HG03521 (cell line): ENCODE results near the gene MYO3A.
"Not testable (repeated sequence)": the region's sequence is repeated elsewhere in the genome, so short reads cannot be mapped to it uniquely, and the experiment has no call there.

Experiments used
- ATAC-seq: cut with Tn5 transposase; IDR thresholded peaks from one replicate; pipeline ENCODE4 v1.9.1; 2021; ENCODE audit warnings: mild to moderate bottlenecking, moderate library complexity; ENCODE audit not compliant: unreplicated experiment

MYO3A gene

DNA sequence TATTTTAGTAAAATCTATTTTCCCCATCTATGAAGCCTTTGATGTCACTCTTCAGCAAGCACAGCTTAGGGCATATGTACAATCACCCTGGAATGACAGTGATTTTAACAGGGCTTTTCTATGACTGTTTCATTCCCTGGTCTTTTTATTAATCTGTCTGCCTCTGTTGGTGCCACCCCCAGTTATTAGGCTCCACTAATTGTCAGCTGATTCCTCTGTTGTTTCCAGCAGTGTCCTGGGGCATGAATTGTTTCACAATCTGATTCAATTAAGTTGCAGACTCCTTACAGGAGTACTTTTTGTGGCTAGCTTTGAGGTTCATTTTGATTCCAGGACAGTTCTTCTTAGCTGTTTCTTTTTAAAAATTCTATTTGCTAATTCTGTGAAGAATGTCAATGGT lies 38.6 kb downstream of the MYO3A start:
- ATAC-seq: no peak

DNA sequence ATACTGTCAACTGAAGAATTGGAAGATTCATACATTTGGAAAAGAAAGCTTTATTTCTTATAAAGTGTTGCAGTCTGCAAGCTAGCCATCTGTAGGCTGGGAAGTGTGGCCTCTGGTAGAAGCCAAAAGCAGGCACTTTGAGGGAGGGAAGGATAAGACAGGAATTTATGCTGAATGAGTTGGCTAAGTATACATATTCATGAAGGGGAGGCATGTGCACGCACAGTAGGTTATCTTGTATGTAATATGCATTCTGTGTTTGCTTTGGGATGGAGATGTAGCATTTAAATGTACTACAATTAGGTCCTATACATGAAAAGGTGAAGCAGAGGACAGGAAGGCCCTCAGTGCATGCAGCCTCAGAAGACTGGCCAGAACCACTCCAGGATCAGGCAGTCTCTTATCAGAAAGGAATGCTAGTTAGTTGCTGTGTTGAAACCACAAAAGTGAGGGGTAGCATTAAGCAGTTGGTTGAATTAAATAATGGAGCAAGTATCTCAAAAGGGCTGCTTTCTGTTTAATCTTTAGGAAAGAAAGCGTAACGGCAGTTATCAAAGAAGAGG lies 40.9 kb downstream of the MYO3A start:
- no peak for ATAC-seq

DNA sequence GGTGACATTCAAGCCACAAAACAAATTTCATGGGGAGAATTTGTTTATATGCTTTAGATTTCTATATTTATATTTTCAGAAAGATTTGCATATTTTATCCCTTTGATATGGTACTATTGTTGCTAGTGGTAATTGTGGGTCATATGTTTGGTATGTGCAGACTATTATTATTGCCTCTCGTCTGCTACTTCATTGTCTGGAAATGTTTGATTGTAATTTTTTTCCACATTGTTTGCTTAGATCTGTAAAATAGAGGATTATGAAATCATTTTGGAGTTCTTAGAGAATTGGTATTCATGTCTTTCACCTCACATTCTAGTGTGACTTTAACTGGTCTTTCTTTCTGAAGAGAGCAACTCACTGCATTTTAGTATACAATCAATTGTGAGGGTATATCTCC lies 44.7 kb downstream of the MYO3A start:
- no peak for ATAC-seq

DNA sequence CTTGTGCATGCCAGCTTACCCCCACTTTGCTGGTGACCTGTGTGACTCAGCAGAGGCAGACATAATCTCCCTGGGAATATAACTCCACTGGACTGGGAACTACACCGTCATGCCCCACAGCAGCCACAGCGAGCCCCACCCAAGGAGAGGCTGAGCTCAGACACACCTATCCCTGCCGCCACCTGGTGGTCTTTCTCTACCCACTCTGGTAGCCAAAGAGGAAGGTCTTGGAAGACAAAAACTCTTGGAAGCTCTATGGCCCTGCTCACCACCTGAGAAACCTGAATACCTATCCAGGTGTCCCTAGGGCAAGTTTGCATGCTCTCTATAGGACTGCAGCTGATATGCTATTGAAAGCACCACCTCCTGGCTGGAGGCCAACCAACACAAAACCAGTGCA lies 48.1 kb downstream of the MYO3A start:
- no peak for ATAC-seq

DNA sequence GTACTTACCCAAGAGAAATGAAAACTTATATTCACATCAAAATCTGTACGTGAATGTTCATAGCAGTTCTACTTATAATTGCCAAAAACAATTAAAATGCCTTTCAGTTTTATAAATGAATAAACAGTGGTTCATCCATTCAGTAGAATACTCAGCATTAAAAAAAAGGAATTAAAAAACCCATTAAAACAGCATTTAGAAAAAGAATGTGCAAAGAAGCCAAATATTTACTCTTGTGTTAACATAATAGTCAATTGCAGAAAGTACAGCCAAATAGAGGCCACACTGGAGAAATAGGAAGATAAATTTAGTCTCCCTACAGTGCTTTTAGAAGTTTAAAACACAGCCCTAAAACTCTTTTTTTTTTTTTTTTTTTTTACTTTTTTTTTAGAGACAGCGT lies 54.6 kb downstream of the MYO3A start:
- no peak for ATAC-seq

DNA sequence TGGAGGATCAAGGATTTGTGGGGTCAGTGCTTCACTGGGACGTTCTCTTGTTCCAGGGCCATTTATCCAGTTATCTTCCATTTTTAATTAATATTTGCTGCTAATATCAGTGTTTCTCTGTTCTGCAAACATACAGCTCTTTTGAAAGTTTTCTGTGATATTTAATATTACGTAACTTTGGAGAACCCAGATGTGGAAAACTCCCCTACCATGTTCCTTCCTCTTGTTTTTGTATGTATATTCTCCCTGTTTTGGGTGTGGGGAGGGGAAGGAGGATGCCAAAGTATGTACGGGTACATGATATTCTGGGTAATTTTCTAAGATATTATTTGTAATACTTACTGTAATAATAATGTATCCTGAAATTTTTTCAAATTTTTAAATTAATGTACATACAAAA lies 55.9 kb downstream of the MYO3A start:
- ATAC-seq: no peak

DNA sequence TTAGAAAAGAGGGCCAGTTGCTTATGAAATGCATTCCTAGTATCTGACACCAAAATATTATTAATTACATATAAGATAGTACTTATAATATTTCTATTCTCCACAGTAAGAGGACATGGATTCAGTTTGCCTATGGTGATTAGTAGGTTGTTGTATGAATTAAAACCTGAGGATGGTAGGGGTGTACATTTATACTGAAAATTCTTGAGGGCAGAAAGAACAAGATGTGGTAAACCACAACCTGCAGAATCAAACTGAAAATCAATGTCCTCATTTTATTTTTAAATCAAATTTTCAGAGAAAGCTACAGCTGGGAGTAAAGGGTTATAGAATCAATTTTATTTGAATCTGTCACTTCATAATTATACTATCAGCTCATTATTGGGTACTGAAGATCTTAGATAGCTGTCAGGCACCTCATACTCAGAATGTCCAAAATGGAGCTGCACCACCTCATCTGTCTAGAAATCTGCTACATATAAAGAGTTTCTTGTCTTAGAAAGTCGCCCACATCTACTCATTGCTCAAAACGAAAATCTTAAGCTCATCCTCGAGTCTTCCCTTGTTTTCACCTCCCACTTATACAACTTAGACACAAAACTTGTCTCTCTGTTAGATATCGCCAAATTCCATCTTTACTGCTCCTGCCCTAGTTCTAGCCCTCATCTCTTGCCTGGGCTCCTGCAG lies 65.4 kb downstream of the MYO3A start:
- no peak for ATAC-seq

DNA sequence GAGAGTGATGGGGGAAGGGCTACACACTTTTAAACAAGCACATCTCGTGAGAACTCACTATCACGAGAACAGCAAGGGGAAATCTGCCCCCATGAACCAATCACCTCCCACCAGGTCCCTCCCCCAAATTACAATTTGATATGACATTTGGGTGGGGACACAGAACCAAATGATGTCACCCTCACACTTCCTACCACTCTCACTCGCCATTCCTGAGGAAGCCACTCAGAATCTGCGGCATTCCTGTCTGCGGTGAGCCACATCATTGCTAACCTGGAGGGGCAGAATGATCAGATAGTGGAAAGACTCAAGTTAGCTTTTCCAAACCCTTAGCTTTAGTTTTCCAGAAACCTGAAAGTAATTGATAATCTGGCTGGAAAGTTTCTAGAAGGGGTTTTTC lies 66.9 kb downstream of the MYO3A start:
- no peak for ATAC-seq

DNA sequence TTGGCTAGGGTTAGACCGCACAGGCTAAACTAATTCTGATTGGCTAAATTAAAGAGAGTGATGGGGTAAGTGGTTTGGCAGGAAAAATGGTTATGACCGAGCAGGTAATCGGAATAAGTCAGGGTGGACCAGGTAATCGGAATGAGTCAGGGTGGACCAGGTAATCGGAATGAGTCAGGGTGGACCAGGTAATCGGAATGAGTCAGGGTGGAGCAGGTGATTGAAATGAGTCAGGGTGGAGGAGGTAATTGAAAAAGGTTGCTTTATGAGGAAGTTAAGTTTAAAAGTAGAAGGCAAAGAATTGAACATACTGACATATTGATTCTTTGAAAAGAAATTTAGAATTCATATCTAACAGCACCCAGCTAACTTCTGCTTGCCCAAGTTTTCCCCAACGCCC lies 68.4 kb downstream of the MYO3A start:
- ATAC-seq: not testable (repeated sequence)

DNA sequence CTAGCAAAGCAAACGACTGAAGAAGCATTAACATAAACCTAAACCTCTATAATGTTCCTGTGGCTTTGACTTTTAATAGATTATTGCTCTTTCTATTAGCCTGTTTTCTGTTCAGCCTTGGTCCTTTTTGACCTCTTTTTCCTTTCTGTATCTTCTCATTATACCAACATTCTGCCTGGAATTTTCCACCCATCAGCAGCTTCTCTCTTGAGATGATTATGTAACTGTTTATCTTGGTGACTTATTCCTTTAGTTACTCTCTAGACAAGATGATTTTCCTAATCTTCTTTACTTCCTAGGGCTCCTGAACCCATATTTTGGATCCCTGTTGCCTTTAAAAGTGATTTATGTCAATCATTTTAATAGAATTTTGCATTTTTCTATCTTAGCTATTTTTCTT lies 81.1 kb downstream of the MYO3A start:
- no peak for ATAC-seq

DNA sequence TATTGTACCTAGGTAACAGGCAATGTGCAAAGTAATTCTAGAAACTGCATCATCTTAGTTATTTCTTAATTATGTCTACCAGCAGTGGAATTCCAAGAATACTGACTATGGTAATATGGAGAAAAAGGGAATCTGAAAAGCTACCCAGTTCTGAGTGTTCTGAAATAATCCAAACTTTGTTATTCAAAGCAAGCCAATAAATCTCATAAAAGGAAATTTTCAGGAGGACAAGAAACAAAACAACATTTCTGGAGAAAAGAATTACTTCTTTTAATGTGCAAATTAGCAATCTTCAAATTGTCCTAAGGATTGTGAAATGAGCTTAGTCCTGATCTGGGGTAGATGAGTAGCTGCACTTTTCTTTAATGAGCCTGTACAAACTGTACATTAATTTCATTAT lies 88.8 kb downstream of the MYO3A start:
- ATAC-seq: no peak

DNA sequence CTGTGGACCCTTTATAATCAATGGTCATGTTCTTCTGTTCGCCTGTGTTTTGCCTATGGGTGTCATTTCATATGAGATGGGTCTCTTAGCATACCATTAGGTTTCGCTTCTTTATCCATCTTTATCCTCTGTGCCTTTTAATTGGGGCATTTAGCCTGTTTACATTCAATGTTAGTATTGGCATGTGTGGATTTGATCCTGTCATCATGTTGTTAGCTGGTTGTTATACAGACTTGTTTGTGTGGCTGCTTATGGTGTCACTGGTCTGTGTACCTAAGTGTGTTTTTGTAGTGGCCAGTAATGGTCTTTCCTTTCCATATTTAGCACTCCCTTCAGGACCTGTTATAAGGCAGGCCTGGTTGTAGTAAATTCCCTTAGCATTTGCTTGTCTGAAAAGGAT lies 90.3 kb downstream of the MYO3A start:
- ATAC-seq: no peak

DNA sequence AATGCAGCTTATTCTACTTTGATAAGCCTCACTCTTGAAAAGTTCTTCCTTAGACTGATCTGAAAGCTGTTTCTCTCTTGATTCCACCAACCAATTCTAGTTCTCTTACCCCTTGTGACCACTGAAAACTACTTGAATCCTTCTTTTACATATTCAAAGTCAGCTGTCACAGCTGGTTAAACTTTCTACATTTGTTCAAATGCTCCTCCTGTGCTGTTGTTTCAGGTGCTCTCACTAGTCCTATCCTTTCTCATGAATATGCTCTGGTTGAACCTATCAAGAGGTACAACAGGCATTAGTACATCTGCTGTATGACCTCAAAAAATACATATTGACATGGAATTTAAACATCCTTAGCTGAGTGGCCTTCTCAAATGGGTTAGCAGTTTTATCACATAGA lies 91.5 kb downstream of the MYO3A start:
- ATAC-seq: no peak

DNA sequence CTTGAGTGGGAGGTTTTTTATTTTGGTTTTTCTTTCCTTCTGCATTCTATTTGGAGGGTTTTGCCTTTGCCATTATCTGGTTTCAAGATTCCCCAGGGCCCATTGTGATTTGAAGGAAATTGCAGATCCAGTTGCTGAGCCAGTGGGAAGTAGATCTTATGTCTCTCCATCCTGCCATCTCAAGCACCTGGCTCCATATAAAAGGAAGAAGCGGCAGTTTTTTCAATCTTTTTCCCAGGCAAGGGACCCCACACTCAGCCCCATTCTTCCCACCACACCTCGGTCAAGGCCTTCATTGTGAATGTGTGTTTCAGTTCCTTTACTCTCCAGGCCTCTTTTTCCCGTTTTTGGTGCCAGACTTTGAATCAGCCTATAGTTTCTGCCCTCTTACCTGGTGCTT lies 95.8 kb downstream of the MYO3A start:
- no peak for ATAC-seq

DNA sequence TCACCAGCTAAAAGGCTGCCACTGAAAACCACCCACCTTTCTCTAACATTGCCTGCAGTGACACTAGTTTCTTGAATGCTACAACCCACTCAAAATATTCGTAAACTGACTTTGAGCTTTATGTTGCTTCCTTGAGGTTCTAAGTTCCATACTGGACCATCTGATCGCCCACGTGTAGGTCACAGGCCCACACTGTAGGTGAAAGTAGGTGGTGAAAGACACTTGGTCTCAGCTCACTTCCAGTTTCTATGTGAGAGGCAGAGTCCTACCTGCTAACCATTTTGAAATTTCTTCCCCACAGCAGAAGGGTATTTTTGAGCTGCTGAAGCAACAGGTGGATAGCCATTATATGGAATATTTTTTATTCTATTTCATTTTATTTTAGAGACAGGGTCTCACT lies 97.3 kb downstream of the MYO3A start:
- ATAC-seq: peak; percentile 81

DNA sequence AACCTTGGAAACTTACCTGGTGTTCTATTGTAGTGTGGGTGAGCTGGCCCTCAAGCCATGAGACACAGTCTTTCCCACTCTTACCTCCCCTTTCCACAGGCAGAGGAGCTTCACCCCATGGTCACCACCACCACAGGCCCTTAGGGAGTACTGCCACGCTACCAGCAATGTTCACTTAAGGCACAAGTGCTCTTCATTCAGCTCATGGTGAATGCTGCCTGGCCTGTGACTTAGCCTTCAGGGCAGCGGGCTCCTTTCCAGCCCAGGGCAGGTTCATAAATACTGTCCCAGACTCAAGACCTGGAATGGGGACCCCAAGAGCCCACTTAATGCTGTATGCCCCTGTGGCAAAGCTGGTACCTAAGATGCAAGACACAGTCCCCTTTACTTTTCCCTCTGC lies 109.4 kb downstream of the MYO3A start:
- ATAC-seq: no peak

DNA sequence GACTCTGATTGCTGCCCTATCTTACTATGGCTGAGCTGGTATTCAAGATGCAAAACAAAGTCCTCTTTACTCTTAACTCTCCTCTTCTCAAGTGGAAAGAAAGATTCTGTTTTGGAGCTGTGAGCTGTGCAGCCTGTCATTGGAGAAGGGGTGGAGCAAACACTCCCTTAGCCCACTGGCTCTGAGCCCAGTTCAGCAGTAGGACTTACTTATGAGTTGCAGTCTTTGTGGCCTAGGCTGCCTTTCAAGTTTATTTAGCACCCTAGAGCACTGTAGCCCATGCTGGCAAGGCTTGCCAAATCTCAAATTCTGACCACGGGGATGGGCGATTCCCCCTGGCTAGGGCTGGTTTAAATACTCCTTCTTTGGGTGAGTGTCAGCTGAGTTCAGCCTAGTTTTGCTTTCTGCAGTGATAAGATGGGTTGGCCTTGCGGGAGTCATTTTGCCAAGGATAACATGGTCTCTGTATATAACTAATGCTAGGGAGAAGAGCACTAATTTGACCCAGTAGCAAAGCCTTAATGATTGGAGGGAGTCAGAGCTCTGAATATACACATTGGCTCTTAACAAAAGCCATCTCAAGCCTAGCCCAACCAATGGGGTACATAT lies 110.2 kb downstream of the MYO3A start:
- ATAC-seq: no peak

DNA sequence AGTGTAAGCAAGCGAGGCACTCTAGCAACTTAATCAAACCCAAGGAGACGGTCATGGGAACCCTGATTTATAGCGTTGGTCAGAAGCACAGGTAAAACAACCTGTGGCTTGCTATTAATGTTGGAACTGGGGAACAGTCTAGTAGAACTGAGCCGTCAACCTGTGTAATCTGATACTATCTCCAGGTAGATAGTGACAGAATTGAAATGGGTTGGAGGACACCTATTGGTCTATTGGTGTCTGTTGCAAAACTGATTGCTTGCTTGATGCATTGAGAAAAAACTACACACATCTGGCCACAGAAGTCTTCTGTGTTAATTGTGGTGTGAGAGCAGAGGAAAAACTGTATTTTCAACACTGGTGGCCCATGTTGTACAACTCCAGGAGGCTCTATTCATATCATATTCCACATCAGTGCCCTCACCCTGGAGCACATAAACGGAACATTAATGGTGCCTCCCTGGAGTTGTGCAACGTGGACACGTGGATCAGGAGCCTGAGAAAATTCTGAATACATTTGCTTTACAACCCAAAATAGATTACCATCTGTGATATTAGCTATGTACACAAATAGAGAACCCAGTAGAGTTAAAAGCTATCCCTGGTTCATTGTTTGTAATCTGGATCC lies 112.2 kb downstream of the MYO3A start:
- ATAC-seq: no peak

DNA sequence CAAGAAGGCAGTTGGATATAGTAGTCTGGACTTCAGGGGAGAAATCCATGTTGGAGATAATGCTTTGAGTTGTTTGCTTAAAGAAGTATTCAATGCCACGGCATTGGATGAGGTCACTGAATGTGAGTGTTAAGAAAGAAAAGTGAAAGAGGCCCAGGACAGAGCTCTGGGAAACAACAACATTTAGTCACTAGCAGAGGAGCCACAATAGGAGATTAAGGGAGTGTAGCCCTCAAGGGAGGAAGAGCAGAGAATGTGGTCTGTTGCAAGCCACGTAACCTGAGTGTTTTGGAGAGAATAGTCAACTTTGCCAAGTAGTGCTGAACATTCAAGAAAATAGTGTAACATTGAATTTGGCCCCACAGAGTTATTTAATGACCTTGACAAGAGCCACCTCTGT lies 114.7 kb downstream of the MYO3A start:
- ATAC-seq: no peak

DNA sequence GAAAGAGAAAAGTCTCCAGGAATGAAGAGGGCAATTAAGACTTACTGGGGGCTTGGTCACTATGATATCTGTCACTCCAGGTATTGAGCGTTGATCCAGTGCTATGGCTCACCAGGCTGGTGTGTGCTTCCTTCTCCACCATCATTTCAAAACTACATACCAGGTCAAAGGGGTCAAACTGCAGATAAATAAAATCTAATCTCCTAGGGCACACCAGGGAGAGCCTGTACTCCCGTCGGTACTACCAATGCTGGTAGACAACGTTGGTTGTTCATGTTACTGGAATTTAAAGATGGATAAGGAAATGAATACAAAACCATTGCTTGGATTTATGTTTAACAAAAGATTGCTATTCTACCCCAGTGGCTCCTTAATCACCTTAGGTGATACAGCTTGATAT lies 118.3 kb downstream of the MYO3A start:
- ATAC-seq: no peak

DNA sequence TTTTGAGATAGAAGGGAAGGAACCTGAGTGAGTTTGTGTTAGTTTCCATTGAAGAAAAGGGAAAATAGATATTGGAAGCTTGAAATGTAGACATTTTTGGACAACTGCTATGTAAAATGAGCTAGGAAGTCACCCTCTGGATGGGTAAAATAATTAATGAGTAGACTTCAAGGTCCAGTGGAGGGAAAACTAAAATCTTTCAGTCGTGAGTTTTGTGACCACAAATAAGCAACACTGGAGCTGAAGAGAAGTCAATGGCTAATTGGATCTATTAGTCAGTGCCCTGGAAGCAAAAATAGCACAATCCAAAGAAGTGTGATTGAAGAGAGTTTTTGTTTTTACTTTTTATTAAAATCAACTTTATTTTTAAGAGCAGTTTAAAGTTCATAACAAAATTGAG lies 123.4 kb downstream of the MYO3A start:
- ATAC-seq: no peak

DNA sequence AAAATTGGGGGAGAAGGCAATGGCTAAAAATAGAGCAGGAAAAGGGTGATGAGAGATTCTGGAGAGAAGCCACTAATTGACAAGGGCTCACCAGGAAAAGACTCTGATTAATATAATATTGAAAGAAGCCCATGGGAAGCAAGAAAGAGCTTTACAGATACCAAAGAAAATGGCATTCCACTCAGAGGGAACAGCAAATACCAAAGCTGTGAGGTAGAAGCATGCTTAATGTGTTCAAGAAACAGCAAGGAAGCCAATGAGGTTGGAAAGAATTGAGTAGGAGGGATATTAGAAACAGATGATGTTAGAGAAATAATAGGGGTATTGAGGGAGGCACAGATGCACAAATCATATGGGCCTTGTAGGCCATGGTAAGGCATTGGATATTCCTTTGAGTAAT lies 130.1 kb downstream of the MYO3A start:
- no peak for ATAC-seq
